ENCODE data around the gene CFAP97D2. TPM values are rescaled to one million over a fixed set of nuclear protein-coding genes. Genes with fewer than 3 reads are reported as not detected.

CFAP97D2 gene
- total RNA-seq, 6 experiments from 2014 or later, result not detected

DNA sequence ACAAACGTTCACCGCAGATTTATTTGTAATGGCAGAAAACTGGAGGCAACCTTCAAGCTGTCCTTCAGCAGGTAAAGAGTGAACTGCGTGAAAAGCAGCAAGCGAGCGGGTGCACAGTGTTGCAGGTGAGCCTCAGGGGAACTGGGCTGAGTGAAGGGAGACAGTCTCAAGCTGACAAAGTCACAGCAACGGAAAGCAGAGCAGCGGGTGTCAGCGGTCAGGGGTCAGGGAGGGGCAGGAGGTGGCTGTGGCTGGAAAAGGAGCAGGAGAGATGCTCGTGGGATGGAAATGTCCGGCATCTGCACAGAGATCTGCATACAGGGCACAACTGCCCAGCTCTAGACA, 38.2 kb upstream of the CFAP97D2 start:
- H3K4me3 ChIP-seq, result no peak overlapping the region
- DNase-seq, result peak in 2 of 3 donors; percentile 18 to 39
- no peaks in the 10 kb centered on the region for H3K36me3 ChIP-seq
- no peaks in the 10 kb centered on the region for H3K27me3 ChIP-seq
- TF ChIP-seq POLR2A (IDR thresholded peaks at IDR 0.05), result no peak
- TF ChIP-seq, protein P1, sequence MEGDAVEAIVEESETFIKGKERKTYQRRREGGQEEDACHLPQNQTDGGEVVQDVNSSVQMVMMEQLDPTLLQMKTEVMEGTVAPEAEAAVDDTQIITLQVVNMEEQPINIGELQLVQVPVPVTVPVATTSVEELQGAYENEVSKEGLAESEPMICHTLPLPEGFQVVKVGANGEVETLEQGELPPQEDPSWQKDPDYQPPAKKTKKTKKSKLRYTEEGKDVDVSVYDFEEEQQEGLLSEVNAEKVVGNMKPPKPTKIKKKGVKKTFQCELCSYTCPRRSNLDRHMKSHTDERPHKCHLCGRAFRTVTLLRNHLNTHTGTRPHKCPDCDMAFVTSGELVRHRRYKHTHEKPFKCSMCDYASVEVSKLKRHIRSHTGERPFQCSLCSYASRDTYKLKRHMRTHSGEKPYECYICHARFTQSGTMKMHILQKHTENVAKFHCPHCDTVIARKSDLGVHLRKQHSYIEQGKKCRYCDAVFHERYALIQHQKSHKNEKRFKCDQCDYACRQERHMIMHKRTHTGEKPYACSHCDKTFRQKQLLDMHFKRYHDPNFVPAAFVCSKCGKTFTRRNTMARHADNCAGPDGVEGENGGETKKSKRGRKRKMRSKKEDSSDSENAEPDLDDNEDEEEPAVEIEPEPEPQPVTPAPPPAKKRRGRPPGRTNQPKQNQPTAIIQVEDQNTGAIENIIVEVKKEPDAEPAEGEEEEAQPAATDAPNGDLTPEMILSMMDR (IDR thresholded peaks at IDR 0.05), result no peak
- no peaks in the 10 kb centered on the region for H3K9me3 ChIP-seq
- H3K27ac ChIP-seq, result no peak overlapping the region
- WGBS (ENCODE audit: insufficient coverage, low coverage, low lambda C conversion rate, missing lambda C conversion rate), result 24% methylated on average over 8 of the region's 10 CpGs
- intact Hi-C loops (cut with DNase I), result no loop called here
- H3K4me1 ChIP-seq, result no peaks in the 10 kb centered on the region
- ATAC-seq, result peak in 2 of 4 donors; percentile 17 to 25

DNA sequence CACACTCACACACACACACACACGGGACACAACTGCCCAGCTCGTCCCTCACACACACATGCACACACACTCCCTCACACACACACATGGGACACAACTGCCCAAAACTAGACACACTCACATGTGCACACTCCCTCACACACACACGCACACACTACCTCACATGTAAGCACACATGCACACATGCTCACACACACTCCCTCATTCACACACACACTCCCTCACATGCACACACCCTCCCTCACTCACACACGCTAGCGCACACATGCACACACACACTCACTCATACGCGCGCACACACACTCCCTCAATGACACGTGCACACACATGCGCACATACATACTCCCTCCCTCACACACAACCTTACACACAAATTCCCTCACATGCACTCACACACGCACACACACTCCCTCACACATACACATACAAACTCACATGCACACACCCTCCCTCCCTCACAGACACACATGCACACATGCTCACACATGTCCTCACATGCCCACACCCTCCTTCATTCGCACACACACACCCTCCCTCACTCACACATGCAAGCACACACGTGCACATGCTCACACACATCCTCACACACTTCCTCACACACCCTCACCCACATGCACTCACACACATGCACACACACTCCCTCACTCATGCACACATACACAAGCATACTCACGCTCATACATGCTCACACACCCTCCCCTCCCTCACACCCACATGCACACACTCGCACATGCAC, 37.6 kb upstream of the CFAP97D2 start:
- Histone ChIP-seq H3K27ac (no peak overlapping the region), H3K36me3 (no peaks in the 10 kb centered on the region)
- 74% methylated on average over 15 of the region's 15 CpGs for WGBS (ENCODE audit: insufficient coverage, low coverage, low lambda C conversion rate, missing lambda C conversion rate)

DNA sequence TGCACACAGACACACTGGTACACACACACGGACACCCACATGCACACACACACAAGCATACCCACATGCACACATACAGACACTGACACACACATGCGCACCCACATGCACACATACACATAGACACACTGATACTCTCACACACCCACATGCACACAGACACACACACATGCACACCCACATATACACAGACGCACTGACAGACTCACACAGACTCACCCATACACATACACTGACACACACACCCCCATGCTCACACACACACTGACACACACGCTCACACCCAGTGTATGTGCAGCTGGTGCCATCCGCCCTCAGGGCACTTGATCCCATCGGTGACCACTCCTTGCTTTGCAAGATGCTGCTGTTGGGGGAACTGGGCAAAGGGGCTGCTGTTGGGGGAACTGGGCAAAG, 36.9 kb upstream of the CFAP97D2 start:
- DNase-seq (peak in 1 of 3 donors; percentile 30), ATAC-seq (no peak)
- H3K36me3 ChIP-seq, result no peaks in the 10 kb centered on the region
- WGBS (ENCODE audit: insufficient coverage, low coverage, low lambda C conversion rate, missing lambda C conversion rate), result 76% methylated on average over 3 of the region's 6 CpGs
- H3K27me3 ChIP-seq, result no peaks in the 10 kb centered on the region
- H3K9me3 ChIP-seq, result no peaks in the 10 kb centered on the region
- no peaks in the 10 kb centered on the region for H3K4me1 ChIP-seq
- no peak overlapping the region for H3K4me3 ChIP-seq
- intact Hi-C loops (cut with DNase I), result no loop called here
- no peak for TF ChIP-seq POLR2A (IDR thresholded peaks at IDR 0.05)
- TF ChIP-seq, protein P1 (IDR thresholded peaks at IDR 0.05), result no peak
- H3K27ac ChIP-seq, result no peak overlapping the region

More for the DNA sequence above, 37.6 kb upstream of the CFAP97D2 start:
- intact Hi-C loops (cut with DNase I), result no loop called here
- TF ChIP-seq, protein P1 (IDR thresholded peaks at IDR 0.05), result no peak
- no peak for TF ChIP-seq POLR2A (IDR thresholded peaks at IDR 0.05)
- H3K4me1 ChIP-seq, result no peaks in the 10 kb centered on the region
- no peak overlapping the region for H3K4me3 ChIP-seq
- DNase-seq, result peak in 2 of 3 donors; percentile 9 to 15
- no peaks in the 10 kb centered on the region for H3K9me3 ChIP-seq
- no peak for ATAC-seq
- no peaks in the 10 kb centered on the region for H3K27me3 ChIP-seq

DNA sequence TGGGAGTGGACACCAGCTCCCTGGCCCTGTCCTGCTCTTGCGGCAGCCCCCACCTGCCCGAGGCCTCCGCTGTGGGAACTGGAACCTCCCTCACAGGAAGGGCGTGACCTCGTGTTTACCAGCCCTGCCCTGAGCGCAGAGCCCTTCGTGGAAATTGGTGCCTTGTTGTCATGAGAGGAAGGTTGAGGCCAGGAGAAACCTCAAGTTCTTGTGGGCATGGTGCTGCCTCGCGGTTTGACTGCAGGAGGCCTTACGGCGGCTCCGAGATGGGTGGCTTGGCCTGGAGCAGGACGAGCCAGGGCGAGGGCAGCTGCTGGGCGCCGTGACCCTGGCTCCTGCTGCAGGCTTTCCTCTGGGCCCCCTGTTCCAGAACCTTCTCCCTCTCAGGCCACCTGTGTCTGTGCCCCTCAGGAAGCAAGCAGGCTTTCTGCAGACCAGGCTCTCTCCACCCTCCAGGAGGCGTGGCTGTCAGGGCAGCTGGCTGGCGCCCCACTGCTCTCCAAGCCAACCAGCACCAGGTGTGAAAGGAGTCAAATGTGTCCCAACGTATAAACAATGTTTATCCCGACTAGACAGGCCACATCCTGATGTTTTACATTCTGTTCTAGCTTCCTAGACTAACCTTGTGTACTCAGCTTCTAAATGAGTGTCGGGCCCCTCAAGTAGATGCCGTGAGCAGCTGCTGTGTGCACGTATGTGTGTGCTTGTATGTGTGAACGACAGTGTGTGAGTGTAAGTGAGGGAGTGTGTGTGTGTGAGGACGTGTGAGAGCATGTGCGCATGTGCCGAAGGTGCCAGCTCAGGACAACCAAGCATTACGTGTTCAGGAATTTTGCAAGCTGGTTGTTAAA, 36.2 kb upstream of the CFAP97D2 start:
- no peaks in the 10 kb centered on the region for H3K36me3 ChIP-seq
- H3K4me3 ChIP-seq, result no peak overlapping the region
- 90% methylated on average over 8 of the region's 28 CpGs for WGBS (ENCODE audit: insufficient coverage, low coverage, low lambda C conversion rate, missing lambda C conversion rate)
- H3K9me3 ChIP-seq, result no peaks in the 10 kb centered on the region
- ATAC-seq (peak; percentile 51 to 70 (median 61)), DNase-seq (peak in 1 of 3 donors; percentile 60)
- H3K27me3 ChIP-seq, result no peaks in the 10 kb centered on the region
- intact Hi-C loops (cut with DNase I), result no loop called here
- no peaks in the 10 kb centered on the region for H3K4me1 ChIP-seq
- no peak overlapping the region for H3K27ac ChIP-seq
- TF ChIP-seq, protein P1 (IDR thresholded peaks at IDR 0.05), result no peak
- no peak for TF ChIP-seq POLR2A (IDR thresholded peaks at IDR 0.05)

Data from right lobe of liver (tissue), 6 donors.